Bronchial epithelial cell (primary cell): ENCODE measurements around the gene CMBL. TPM values are rescaled to one million over a fixed set of nuclear protein-coding genes. Genes with fewer than 3 reads are reported as not detected.

ENCODE experiments used
- DNase-seq: peaks from one replicate; pipeline ENCODE4 v3.0.0-alpha.2; 2010; ENCODE audit warnings: low read depth
- FAIRE-seq: peaks from 2 replicates; lab custom pipeline; 2011; peaks lifted over from hg19 to GRCh38; lab: Jason Lieb, UNC
- H3K27me3 ChIP-seq: 2 replicates; pipeline ENCODE4 v1.5.1; 2011; ENCODE audit warnings: low read length; ENCODE audit not compliant: control insufficient read depth, insufficient read depth
- H3K36me3 ChIP-seq: 2 replicates; pipeline ENCODE4 v1.5.1; 2011; ENCODE audit warnings: low read length; ENCODE audit not compliant: control insufficient read depth, insufficient read depth
- H3K4me3 ChIP-seq: 2 replicates; pipeline ENCODE4 v1.5.1; 2011; ENCODE audit warnings: mild to moderate bottlenecking, low read depth, low read length, control low read depth
- total RNA-seq: library from RNA; depleted of rRNA; stranded (reverse); fragments of >200 nt; gene quantifications from 2 replicates; pipeline ENCODE4 v1.2.1, GENCODE V29; 2014
- TF ChIP-seq, protein P1 (sequence below): IDR thresholded peaks from 2 replicates; pipeline ENCODE4 v1.5.1; 2011; ENCODE audit warnings: mild to moderate bottlenecking, moderate library complexity, low read length, control low read depth, inconsistent platforms; ENCODE audit not compliant: insufficient read depth, severe bottlenecking

The CMBL gene
- total RNA-seq, 1 donor from 2014 or later: 6.1 TPM

GRCh38 chr5:10330511-10331230 lies 23.0 kb upstream of the CMBL start:
- TF ChIP-seq, protein P1, sequence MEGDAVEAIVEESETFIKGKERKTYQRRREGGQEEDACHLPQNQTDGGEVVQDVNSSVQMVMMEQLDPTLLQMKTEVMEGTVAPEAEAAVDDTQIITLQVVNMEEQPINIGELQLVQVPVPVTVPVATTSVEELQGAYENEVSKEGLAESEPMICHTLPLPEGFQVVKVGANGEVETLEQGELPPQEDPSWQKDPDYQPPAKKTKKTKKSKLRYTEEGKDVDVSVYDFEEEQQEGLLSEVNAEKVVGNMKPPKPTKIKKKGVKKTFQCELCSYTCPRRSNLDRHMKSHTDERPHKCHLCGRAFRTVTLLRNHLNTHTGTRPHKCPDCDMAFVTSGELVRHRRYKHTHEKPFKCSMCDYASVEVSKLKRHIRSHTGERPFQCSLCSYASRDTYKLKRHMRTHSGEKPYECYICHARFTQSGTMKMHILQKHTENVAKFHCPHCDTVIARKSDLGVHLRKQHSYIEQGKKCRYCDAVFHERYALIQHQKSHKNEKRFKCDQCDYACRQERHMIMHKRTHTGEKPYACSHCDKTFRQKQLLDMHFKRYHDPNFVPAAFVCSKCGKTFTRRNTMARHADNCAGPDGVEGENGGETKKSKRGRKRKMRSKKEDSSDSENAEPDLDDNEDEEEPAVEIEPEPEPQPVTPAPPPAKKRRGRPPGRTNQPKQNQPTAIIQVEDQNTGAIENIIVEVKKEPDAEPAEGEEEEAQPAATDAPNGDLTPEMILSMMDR: no peak
- no peak for FAIRE-seq
- DNase-seq: no peak
- Histone ChIP-seq H3K4me3 (no peak overlapping the region), H3K36me3 (no peaks in the 10 kb centered on the region), H3K27me3 (peaks cover 8% of the 10 kb centered on the region)

DNA sequence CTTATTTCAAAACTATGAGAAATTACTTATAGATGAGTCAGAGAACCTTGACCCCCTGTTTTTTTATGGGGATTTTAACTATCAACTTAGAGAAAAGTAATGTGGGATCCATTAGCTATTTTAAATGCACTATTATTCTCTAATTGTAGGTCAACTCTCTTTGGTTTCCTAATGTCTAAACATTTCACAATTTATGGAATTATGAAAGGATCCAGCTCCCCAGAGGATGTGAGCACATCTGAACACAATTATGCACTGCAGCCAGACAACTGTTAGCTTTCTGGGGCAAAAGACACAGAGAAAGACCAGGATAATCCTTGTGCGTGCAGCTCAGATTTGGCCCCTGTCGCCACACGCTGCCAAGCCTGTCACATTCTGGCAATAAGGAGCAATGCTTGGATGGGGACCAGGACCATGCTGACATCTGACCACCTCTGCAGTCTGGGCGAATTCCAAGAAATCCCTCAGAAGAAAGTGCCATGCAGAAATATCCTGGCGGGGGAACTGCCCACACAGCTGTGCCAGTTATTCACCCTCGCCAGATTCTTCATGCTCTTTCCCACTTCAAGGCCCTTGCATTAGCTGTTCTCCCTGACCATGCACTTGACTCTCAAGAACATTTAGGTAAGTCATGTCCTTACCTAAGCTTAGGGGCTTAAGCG lies 22.2 kb upstream of the CMBL start:
- Histone ChIP-seq H3K36me3 (no peaks in the 10 kb centered on the region), H3K27me3 (peaks cover 8% of the 10 kb centered on the region), H3K4me3 (no peak overlapping the region)
- DNase-seq (no peak), FAIRE-seq (no peak)
- TF ChIP-seq, protein P1: no peak

GRCh38 chr5:10329446-10329819 lies 21.7 kb upstream of the CMBL start:
- no peak for DNase-seq
- Histone ChIP-seq H3K27me3 (peaks cover 6% of the 10 kb centered on the region), H3K4me3 (no peak overlapping the region), H3K36me3 (no peaks in the 10 kb centered on the region)
- no peak for FAIRE-seq
- TF ChIP-seq, protein P1: no peak

GRCh38 chr5:10328323-10328722 lies 20.6 kb upstream of the CMBL start:
- Histone ChIP-seq H3K27me3 (peaks cover 6% of the 10 kb centered on the region), H3K36me3 (no peaks in the 10 kb centered on the region), H3K4me3 (no peak overlapping the region)
- no peak for FAIRE-seq
- no peak for DNase-seq
- TF ChIP-seq, protein P1: no peak

GRCh38 chr5:10324518-10325370 lies 17.0 kb upstream of the CMBL start:
- DNase-seq: no peak
- TF ChIP-seq, protein P1: no peak

More at GRCh38 chr5:10324518-10325370, 17.0 kb upstream of the CMBL start:
- no peaks in the 10 kb centered on the region for H3K27me3 ChIP-seq
- H3K36me3 ChIP-seq: no peaks in the 10 kb centered on the region
- no peak for FAIRE-seq
- H3K4me3 ChIP-seq: no peak overlapping the region
